ENCODE data around the gene RIMBP2. TPM values are rescaled to one million over a fixed set of nuclear protein-coding genes. Genes with fewer than 3 reads are reported as not detected.

Gene RIMBP2
- total and polyA plus RNA-seq, 9 of the 15 experiments (the other 6 are each of a cell fraction or from before 2014, with no cell fraction given), result not detected

DNA sequence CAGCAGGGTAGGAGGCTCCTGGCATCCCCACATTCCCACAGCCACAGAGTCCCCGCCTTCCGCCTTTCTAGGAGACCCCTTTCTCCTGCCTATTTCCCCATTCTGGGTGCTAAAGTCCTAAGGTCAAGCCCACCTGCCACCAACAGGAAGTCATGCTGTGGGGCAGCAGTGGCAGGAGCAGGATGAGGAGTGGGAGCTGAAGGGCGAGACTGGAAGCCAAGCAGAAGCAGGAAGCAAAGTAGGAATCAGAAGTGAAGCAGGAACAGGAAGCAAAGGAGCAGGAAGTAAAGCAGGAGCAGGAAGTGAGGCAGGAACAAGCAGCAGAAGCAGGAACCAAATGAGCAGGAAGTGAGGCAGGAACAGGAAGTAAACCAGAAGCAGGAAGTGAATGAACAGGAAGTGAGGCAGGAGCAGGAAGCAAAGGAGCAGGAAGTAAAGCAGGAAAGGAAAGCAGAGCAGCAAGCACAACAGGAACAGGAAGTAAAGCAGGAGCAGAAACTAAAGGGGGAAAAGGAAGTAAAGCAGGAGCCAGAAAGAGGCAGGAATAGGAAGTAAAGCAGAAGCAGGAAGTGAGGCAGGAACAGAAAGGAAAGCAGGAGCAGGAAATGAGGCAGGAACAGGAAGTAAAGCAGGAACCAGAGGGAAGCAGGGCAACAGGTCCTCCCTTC, 38.3 kb upstream of the RIMBP2 start (continued):
- TF ChIP-seq HMG20A (CRISPR knock-in tag; conservative IDR thresholded peaks at IDR 0.05) (no peak), PHTF2 (CRISPR knock-in tag; IDR thresholded peaks at IDR 0.05) (no peak), LCOR (CRISPR knock-in tag; IDR thresholded peaks at IDR 0.05) (no peak), ASH1L (IDR thresholded peaks at IDR 0.05; ENCODE audit: borderline replicate concordance, low read depth, partially characterized antibody) (peak; percentile 83), ZNF717 (CRISPR knock-in tag; IDR thresholded peaks at IDR 0.05) (no peak), PTRF (tag; IDR thresholded peaks at IDR 0.05) (no peak), MCM7 (IDR thresholded peaks at IDR 0.05) (no peak), ZNF551 (CRISPR knock-in tag; IDR thresholded peaks at IDR 0.05) (no peak), ZNF133 (CRISPR knock-in tag; IDR thresholded peaks at IDR 0.05) (no peak), MECOM (CRISPR knock-in tag; IDR thresholded peaks at IDR 0.05) (no peak), ZMIZ1 (IDR thresholded peaks at IDR 0.05; ENCODE audit: low read depth in 2 of 2, low read length in 2 of 2) (no peak), ATF4 (CRISPR knock-in tag; IDR thresholded peaks at IDR 0.05) (no peak)
- TF ChIP-seq, protein P1, sequence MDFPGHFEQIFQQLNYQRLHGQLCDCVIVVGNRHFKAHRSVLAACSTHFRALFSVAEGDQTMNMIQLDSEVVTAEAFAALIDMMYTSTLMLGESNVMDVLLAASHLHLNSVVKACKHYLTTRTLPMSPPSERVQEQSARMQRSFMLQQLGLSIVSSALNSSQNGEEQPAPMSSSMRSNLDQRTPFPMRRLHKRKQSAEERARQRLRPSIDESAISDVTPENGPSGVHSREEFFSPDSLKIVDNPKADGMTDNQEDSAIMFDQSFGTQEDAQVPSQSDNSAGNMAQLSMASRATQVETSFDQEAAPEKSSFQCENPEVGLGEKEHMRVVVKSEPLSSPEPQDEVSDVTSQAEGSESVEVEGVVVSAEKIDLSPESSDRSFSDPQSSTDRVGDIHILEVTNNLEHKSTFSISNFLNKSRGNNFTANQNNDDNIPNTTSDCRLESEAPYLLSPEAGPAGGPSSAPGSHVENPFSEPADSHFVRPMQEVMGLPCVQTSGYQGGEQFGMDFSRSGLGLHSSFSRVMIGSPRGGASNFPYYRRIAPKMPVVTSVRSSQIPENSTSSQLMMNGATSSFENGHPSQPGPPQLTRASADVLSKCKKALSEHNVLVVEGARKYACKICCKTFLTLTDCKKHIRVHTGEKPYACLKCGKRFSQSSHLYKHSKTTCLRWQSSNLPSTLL (IDR thresholded peaks at IDR 0.05), result no peak
- TF ChIP-seq, protein P2, sequence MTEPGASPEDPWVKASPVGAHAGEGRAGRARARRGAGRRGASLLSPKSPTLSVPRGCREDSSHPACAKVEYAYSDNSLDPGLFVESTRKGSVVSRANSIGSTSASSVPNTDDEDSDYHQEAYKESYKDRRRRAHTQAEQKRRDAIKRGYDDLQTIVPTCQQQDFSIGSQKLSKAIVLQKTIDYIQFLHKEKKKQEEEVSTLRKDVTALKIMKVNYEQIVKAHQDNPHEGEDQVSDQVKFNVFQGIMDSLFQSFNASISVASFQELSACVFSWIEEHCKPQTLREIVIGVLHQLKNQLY (CRISPR knock-in tag; conservative IDR thresholded peaks at IDR 0.05), result no peak
- TF ChIP-seq, protein P3, sequence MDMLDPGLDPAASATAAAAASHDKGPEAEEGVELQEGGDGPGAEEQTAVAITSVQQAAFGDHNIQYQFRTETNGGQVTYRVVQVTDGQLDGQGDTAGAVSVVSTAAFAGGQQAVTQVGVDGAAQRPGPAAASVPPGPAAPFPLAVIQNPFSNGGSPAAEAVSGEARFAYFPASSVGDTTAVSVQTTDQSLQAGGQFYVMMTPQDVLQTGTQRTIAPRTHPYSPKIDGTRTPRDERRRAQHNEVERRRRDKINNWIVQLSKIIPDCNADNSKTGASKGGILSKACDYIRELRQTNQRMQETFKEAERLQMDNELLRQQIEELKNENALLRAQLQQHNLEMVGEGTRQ (CRISPR knock-in tag; IDR thresholded peaks at IDR 0.05), result no peak

All from K562 (cell line).